OCI-M2 (cell line): ENCODE results near the gene IQCE.

ENCODE experiments used
- DNase-seq: peaks from one replicate; lab custom pipeline; 2025; ENCODE audit not compliant: unreplicated experiment; lab: John Stamatoyannopoulos, UW

The IQCE gene

GRCh38 chr7:2613098-2613930 is 54.5 kb downstream of the IQCE start:
- no peak for DNase-seq

GRCh38 chr7:2613931-2614600 is 55.3 kb downstream of the IQCE start:
- no peak for DNase-seq

- DNase-seq = no peak
These were observed 56.0 kb downstream of the IQCE start for GRCh38 chr7:2614631-2615330.

GRCh38 chr7:2616387-2617324 is 57.9 kb downstream of the IQCE start:
- DNase-seq = no peak

- no peak for DNase-seq
These were observed 58.6 kb downstream of the IQCE start for GRCh38 chr7:2617325-2617905.

GRCh38 chr7:2619116-2619515 is 60.3 kb downstream of the IQCE start:
- DNase-seq = no peak

GRCh38 chr7:2621061-2621828 is 62.5 kb downstream of the IQCE start:
- DNase-seq = no peak

GRCh38 chr7:2621948-2622640 is 63.3 kb downstream of the IQCE start:
- no peak for DNase-seq

GRCh38 chr7:2622869-2623697 is 64.3 kb downstream of the IQCE start:
- DNase-seq = no peak

GRCh38 chr7:2623698-2624014 is 64.9 kb downstream of the IQCE start:
- no peak for DNase-seq

GRCh38 chr7:2624293-2624886 is 65.6 kb downstream of the IQCE start:
- no peak for DNase-seq

- DNase-seq = no peak
These were observed 67.8 kb downstream of the IQCE start for GRCh38 chr7:2626498-2627117.

- DNase-seq = no peak
These were observed 68.7 kb downstream of the IQCE start for GRCh38 chr7:2627258-2628129.

- no peak for DNase-seq
These were observed 69.3 kb downstream of the IQCE start for GRCh38 chr7:2628130-2628482.

GRCh38 chr7:2628891-2629290 is 70.1 kb downstream of the IQCE start:
- DNase-seq = no peak

- no peak for DNase-seq
These were observed 71.2 kb downstream of the IQCE start for GRCh38 chr7:2629746-2630681.
